ENCODE measurements around the gene SLC9C1.

SLC9C1 gene

DNA sequence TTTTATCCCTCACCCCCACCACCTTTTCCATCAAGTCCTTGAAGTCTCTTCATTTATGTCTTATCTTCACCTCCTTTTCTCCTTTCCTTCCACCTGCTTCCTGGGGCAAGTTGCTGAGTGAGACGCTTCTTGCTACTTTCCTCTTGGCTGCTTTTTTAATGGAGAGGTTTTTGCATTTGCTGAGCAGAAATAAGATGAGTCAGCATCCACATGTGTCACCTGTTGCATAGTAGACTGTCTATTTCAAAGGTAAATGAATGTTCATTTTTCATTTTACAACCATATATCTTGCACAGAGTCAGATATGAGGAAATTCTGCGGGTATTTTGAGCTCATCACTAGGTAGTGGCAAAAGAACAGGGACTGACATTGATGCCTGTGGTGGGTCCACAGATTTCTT is 189.2 kb downstream of the SLC9C1 start:
- DNase-seq = no peak

DNA sequence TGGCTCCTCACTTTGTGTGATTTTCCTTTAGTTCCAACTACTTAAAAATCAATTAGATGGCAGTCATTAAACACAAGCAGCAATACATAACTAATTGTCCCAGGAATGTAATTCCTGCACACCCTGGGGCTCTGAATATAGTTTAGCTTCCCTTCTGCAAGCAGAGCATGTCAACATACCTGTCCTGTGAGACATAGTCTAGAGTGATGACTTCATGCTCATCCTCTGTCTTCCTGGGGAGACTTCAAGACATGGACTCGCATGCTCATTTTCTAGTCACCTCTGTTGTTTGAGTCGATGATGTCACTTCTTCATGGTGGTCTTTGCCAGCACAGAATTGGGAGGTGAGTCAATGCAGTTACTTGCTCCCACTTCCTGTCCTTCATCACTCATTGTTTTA is 192.1 kb downstream of the SLC9C1 start:
- no peak for DNase-seq

DNA sequence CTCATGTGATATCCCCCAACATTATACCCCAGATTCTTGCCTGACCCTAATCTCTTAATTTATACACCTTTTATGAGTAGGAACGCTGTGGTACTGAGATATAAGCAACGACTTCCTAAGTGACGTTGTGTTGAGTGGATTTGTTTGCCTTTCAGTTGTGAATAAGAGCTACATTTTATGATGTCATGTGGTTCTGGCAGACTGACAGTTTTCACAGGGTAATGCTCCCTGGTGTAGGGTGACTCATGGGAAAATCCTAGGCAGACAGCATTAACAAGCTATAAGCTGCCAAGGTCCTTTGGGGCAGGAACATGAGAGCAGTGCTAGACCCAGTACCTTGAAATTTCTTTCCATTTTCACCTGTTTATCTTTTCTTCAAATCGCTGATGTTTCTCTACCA is 196.6 kb downstream of the SLC9C1 start:
- DNase-seq = no peak

DNA sequence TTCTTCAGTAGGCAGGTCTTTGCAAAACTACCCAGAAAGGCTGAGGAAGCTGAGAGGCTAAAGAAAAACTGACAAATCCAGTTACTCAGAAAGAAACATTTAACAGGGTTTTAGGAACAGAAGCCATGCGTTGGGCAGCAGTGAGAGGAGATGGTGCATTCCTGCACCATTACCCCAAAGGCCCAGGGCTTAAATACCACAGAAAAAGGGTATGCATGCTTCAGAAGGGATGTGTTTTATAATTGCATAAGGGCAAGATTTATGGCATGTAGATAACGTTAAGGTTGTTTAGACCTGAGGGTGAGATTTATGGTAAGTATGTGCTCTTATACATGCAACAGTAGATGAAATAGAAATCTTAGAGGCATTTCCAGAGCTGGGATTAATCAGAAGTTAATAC is 197.8 kb downstream of the SLC9C1 start:
- no peak for DNase-seq

DNA sequence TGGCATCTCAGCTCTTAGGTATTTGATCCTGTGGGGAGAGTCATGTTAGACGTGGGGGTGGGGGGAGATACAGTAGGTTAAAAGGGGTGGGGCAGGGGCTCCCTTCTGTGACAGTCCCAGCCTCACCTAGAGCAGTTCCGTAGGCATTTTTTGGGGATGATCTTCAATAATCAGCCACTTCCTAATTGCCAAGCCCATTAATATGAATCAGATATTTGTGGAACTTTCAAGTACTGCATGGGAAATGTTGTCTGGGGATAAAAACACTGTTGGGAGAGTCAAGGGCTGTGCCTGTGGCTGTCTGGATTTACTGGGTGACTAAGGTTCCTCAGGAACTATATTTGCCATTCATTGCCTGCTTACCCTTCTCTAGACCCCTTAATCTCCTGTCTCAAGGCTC is 198.3 kb downstream of the SLC9C1 start:
- DNase-seq = no peak

DNA sequence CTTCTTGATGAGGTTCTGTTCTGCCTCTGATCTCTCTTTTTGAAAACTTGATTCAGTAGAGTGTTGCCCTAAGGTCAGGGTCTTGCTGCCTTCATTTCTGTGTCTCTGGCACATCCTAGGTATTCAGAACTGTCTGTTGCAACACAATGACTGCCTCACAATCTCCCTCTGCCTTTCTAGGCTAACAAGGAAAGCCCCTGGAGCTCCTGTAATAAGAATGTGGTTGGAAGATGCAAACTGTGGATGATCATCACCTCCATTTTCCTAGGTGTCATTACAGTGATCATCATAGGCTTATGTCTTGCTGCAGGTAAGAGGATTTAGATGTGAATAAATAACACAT is 200.9 kb downstream of the SLC9C1 start:
- no peak for DNase-seq

DNA sequence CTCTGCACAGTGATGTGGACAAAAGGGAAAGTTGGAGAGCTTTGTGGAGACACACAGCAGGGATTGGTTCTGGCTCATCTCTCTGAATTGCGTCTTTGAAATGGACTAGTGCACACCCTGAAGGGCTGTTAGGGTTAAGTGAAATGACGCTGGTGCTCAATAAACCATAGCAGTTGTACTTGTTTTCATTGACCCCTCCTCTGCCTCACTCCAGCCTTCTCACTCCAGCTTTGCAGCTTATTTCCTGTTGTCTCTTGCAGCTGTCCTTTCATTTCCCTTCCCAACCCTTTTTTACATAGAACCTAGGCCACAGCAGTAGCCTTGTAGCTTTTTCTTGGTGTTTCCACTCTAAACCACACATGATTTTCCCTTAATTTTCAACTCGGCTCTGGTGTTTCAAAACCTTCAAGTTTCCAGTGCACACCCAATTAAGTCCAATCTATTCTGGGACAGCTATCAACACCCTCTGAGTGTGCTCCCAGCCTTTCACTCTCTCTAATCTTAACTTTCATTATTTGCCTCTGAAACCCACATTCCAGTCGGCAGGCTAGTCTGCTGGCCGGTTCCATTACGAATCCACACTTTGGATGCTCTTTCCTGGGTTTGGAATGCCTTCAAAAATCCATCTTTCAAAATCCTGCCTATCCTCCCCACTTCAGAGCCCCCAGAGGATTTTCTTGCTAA is 201.4 kb downstream of the SLC9C1 start:
- no peak for DNase-seq

DNA sequence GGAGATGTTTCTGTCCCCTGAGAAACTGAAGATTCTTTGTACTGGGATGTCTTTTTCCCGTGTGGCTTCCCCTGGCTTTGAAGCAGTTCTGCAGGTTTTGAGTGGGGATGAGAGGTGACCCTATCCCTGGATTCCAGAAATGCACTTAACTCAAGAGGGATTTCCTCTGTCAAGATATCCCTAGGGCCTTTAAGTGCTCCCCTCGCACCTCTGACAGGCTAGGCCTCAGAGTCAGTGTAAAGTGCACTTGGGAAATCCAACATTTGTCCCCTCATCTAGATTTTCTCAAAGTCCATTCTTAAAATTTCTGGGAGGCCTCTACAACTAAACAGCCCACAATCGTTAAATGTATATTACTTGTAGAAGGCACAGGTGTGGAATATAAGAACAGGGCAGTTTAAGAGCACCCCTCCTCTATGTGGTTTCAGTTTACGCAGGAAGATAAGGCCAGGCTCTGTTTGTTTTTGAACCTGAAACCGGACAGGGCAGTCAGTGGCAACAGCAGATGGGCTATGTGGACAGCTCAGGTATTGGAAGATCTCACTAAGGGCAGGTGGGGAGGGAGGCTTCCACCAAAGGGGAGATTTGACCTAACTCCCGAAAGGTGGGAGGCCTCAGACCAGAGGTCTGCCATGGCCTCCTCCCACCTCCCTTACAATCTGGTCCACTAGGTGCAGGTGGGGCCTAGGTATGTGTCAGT is 203.0 kb downstream of the SLC9C1 start:
- DNase-seq = no peak
